ENCODE results near the gene HCLS1.
"Not testable (repeated sequence)": the region's sequence is repeated elsewhere in the genome, so short reads cannot be mapped to it uniquely, and the experiment has no call there.

HCLS1 gene

GRCh38 chr3:121594850-121595249 lies 65.9 kb downstream of the HCLS1 start:
- no peak for DNase-seq

GRCh38 chr3:121593806-121594205 lies 66.9 kb downstream of the HCLS1 start:
- not testable (repeated sequence) for DNase-seq

GRCh38 chr3:121592856-121593702 lies 67.6 kb downstream of the HCLS1 start, which contains the start of gene FBXO40:
FBXO40 (plus strand) TSS chr3:121593379; CDS start chr3:121620576, 27,197 bp downstream.
- no peak for DNase-seq

- DNase-seq = no peak
Observed at GRCh38 chr3:121584418-121584817, 76.3 kb downstream of the HCLS1 start.

GRCh38 chr3:121581691-121582090 lies 79.0 kb downstream of the HCLS1 start:
- no peak for DNase-seq

All from GDM1 (cell line).